ENCODE data around the gene NEGR1. TPM values are rescaled to one million over a fixed set of nuclear protein-coding genes. Genes with fewer than 3 reads are reported as not detected.
A peak's percentile ranks its signal among the peaks of the same experiment; 100 is the strongest.

NEGR1 gene
- total RNA-seq, 2 experiments from 2014 or later, result not detected

- H3K36me3 Mint-ChIP-seq (ENCODE audit: low read depth), result no peaks in the 10 kb centered on the region
- intact Hi-C loops (cut with micrococcal nuclease), result no loop called here
- H3K4me1 Mint-ChIP-seq (ENCODE audit: low read depth), result peaks cover 15% of the 10 kb centered on the region
- TF ChIP-seq CTCF (IDR thresholded peaks at IDR 0.05), result no peak
- CTCF ChIA-PET, result interaction anchor here (1.5 kb wide), 1 partner anchor 14 kb away, joined by 3 read pairs; no protein-coding TSS in a partner anchor
- H3K27me3 Mint-ChIP-seq, result peaks cover 25% of the 10 kb centered on the region
- no peaks in the 10 kb centered on the region for H3K9me3 Mint-ChIP-seq
- DNase-seq, result peak; percentile 45
- H3K27ac Mint-ChIP-seq, result no peak overlapping the region
- POLR2A ChIA-PET, result interaction anchor here (0.7 kb wide), 1 partner anchor 96 kb away, joined by 8 read pairs; no protein-coding TSS in a partner anchor
- no peak overlapping the region for H3K4me3 Mint-ChIP-seq
- peak; percentile 10 for ATAC-seq
Measured at GRCh38 chr1:72283307-72284083, 1.2 kb upstream of the NEGR1 start.

- peak; percentile 21 for TF ChIP-seq CTCF (IDR thresholded peaks at IDR 0.05)
- ChIA-PET CTCF (interaction anchor here (1.5 kb wide), 1 partner anchor 13 kb away, joined by 3 read pairs; no protein-coding TSS in a partner anchor), POLR2A (interaction anchor here (0.7 kb wide), 1 partner anchor 96 kb away, joined by 8 read pairs; no protein-coding TSS in a partner anchor)
- H3K27me3 Mint-ChIP-seq, result peaks cover 25% of the 10 kb centered on the region
- no peaks in the 10 kb centered on the region for H3K9me3 Mint-ChIP-seq
- H3K4me3 Mint-ChIP-seq, result no peak overlapping the region
- DNase-seq (no peak), ATAC-seq (peak; percentile 9)
- H3K36me3 Mint-ChIP-seq (ENCODE audit: low read depth), result no peaks in the 10 kb centered on the region
- intact Hi-C loops (cut with micrococcal nuclease), result no loop called here
- H3K4me1 Mint-ChIP-seq (ENCODE audit: low read depth), result peaks cover 20% of the 10 kb centered on the region
- H3K27ac Mint-ChIP-seq, result no peak overlapping the region
Measured at GRCh38 chr1:72283022-72283306, 625 bp upstream of the NEGR1 start.

GRCh38 chr1:72281637-72282270, 585 bp downstream of the NEGR1 start:
- H3K27ac Mint-ChIP-seq, result no peak overlapping the region
- peaks cover 20% of the 10 kb centered on the region for H3K4me1 Mint-ChIP-seq (ENCODE audit: low read depth)
- no peak for ATAC-seq
- H3K4me3 Mint-ChIP-seq, result no peak overlapping the region
- peak; percentile 6 for DNase-seq
- POLR2A ChIA-PET, result no interaction called here
- H3K27me3 Mint-ChIP-seq, result peaks cover 25% of the 10 kb centered on the region
- CTCF ChIA-PET, result no interaction called here
- no peaks in the 10 kb centered on the region for H3K36me3 Mint-ChIP-seq (ENCODE audit: low read depth)
- intact Hi-C loops (cut with micrococcal nuclease), result no loop called here
- H3K9me3 Mint-ChIP-seq, result no peaks in the 10 kb centered on the region
- no peak for TF ChIP-seq CTCF (IDR thresholded peaks at IDR 0.05)

GRCh38 chr1:72281144-72281543, 1.2 kb downstream of the NEGR1 start:
- H3K36me3 Mint-ChIP-seq (ENCODE audit: low read depth), result no peaks in the 10 kb centered on the region
- H3K4me1 Mint-ChIP-seq (ENCODE audit: low read depth), result peaks cover 20% of the 10 kb centered on the region
- peaks cover 20% of the 10 kb centered on the region for H3K27me3 Mint-ChIP-seq
- intact Hi-C loops (cut with micrococcal nuclease), result no loop called here
- no peaks in the 10 kb centered on the region for H3K9me3 Mint-ChIP-seq
- no peak for TF ChIP-seq CTCF (IDR thresholded peaks at IDR 0.05)
- POLR2A ChIA-PET, result no interaction called here
- H3K27ac Mint-ChIP-seq, result no peak overlapping the region
- H3K4me3 Mint-ChIP-seq, result no peak overlapping the region
- CTCF ChIA-PET, result no interaction called here
- DNase-seq (no peak), ATAC-seq (no peak)

- Mint-ChIP-seq H3K4me3 (no peak overlapping the region), H3K27ac (no peak overlapping the region), H3K27me3 (peaks cover 20% of the 10 kb centered on the region), H3K4me1 (ENCODE audit: low read depth) (peaks cover 20% of the 10 kb centered on the region), H3K36me3 (ENCODE audit: low read depth) (no peaks in the 10 kb centered on the region), H3K9me3 (no peaks in the 10 kb centered on the region)
- intact Hi-C loops (cut with micrococcal nuclease), result no loop called here
- no peak for TF ChIP-seq CTCF (IDR thresholded peaks at IDR 0.05)
- DNase-seq (no peak), ATAC-seq (no peak)
- POLR2A ChIA-PET, result no interaction called here
- CTCF ChIA-PET, result no interaction called here
Measured at GRCh38 chr1:72280711-72281110, 1.6 kb downstream of the NEGR1 start.
